ENCODE results near the gene CDH8.
A peak's percentile ranks its signal among the peaks of the same experiment; 100 is the strongest.

CDH8 gene

DNA sequence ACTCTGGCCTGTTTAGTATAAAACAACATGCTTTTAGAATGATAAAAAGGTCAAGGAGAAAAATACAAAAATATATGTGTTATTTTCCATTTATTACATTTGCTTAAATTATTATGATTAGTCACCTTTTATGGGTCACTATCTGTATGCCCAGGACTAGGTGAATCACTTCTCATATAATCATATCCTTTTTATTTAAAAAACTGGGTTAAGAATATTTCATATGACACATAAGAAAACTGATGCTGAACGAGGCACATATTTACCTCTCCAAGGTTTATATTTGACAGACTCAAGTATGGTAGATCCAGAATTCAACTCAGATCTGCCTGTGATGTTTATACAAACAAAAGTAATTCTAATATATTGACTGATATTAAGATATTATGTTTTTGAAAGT lies 134.5 kb downstream of the CDH8 start:
- Histone ChIP-seq H3K36me3 (replicated peaks; ENCODE audit: insufficient read depth, low read length) (no peaks in the 10 kb centered on the region), H3K9me3 (replicated peaks; ENCODE audit: insufficient read depth, low read length) (no peaks in the 10 kb centered on the region), H3K9me2 (replicated peaks; ENCODE audit: insufficient read depth, low read length) (no peaks in the 10 kb centered on the region), H3K27ac (ENCODE audit: low read length) (no peak overlapping the region), H4K20me1 (ENCODE audit: insufficient read depth, low read length) (no peaks in the 10 kb centered on the region), H3K4me1 (ENCODE audit: low read length) (no peaks in the 10 kb centered on the region), H3K9ac (ENCODE audit: low read length) (no peak overlapping the region), H3K4me2 (ENCODE audit: low read depth, low read length) (no peak overlapping the region), H3F3A (ENCODE audit: insufficient read depth, low read length) (no peaks in the 10 kb centered on the region), H2AFZ (ENCODE audit: low read length) (no peak overlapping the region), H3K79me2 (ENCODE audit: low read length) (no peaks in the 10 kb centered on the region), H3K27me3 (replicated peaks; ENCODE audit: insufficient read depth, low read length) (no peaks in the 10 kb centered on the region), H3K4me3 (ENCODE audit: low read length) (no peak overlapping the region)
- DNase-seq = no peak
- TF ChIP-seq, protein P1, sequence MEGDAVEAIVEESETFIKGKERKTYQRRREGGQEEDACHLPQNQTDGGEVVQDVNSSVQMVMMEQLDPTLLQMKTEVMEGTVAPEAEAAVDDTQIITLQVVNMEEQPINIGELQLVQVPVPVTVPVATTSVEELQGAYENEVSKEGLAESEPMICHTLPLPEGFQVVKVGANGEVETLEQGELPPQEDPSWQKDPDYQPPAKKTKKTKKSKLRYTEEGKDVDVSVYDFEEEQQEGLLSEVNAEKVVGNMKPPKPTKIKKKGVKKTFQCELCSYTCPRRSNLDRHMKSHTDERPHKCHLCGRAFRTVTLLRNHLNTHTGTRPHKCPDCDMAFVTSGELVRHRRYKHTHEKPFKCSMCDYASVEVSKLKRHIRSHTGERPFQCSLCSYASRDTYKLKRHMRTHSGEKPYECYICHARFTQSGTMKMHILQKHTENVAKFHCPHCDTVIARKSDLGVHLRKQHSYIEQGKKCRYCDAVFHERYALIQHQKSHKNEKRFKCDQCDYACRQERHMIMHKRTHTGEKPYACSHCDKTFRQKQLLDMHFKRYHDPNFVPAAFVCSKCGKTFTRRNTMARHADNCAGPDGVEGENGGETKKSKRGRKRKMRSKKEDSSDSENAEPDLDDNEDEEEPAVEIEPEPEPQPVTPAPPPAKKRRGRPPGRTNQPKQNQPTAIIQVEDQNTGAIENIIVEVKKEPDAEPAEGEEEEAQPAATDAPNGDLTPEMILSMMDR (IDR thresholded peaks at IDR 0.05; ENCODE audit: low read length) = no peak
- TF ChIP-seq EZH2 (optimal IDR thresholded peaks at IDR 0.05; ENCODE audit: low read depth, low read length) (no peak), EZH2phosphoT487 (IDR thresholded peaks at IDR 0.05; ENCODE audit: low read length) (no peak)

DNA sequence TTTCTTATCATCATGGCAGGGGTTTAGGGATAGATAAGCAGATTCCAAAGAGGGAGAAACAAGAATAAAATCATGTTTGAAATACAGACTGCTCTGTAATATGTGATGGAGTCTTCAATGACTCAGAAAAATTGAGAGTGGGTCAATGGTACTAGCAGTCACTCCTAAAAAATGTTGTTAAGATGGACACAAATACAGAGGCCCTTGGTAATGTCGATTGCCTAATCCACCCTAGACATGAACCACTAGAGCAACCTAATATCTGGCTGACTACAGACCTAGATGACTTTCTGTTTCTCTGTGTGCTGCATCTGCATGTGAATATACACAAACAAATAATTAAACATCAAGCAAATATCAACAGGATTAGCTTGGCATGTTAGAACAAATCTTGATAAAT lies 135.8 kb downstream of the CDH8 start:
- TF ChIP-seq EZH2phosphoT487 (IDR thresholded peaks at IDR 0.05; ENCODE audit: low read length) = no peak
- TF ChIP-seq EZH2 (optimal IDR thresholded peaks at IDR 0.05; ENCODE audit: low read depth, low read length) = no peak
- TF ChIP-seq, protein P1 (IDR thresholded peaks at IDR 0.05; ENCODE audit: low read length) = no peak
- Histone ChIP-seq H3K9me3 (replicated peaks; ENCODE audit: insufficient read depth, low read length) (no peaks in the 10 kb centered on the region), H3K9ac (ENCODE audit: low read length) (no peak overlapping the region), H3K27me3 (replicated peaks; ENCODE audit: insufficient read depth, low read length) (no peaks in the 10 kb centered on the region), H3F3A (ENCODE audit: insufficient read depth, low read length) (no peaks in the 10 kb centered on the region), H3K4me2 (ENCODE audit: low read depth, low read length) (no peak overlapping the region), H3K36me3 (replicated peaks; ENCODE audit: insufficient read depth, low read length) (no peaks in the 10 kb centered on the region), H3K4me3 (ENCODE audit: low read length) (no peak overlapping the region), H3K4me1 (ENCODE audit: low read length) (no peaks in the 10 kb centered on the region), H3K79me2 (ENCODE audit: low read length) (no peaks in the 10 kb centered on the region), H2AFZ (ENCODE audit: low read length) (no peak overlapping the region), H4K20me1 (ENCODE audit: insufficient read depth, low read length) (no peaks in the 10 kb centered on the region), H3K9me2 (replicated peaks; ENCODE audit: insufficient read depth, low read length) (no peaks in the 10 kb centered on the region), H3K27ac (ENCODE audit: low read length) (no peak overlapping the region)
- no peak for DNase-seq

DNA sequence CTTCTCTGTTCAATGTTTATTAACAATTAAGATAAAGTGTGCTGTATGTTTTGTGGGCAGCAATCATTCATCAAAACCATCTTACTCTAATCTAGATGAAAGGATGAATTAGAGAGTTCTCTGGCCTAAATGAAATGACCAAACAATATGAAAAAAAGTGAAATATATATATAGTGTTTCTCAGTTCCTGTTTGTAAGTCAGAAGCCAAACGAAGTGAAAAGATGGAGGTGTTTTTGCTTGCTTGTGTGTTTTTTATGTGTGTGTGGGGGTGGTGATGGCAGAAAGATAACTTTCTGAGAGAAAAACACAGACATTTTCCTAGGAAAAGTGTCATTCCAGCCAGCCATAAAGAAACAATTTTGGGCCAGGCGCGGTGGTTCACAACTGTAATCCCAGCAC lies 138.6 kb downstream of the CDH8 start:
- H3K27me3 ChIP-seq (replicated peaks; ENCODE audit: insufficient read depth, low read length) = no peaks in the 10 kb centered on the region
- H3F3A ChIP-seq (ENCODE audit: insufficient read depth, low read length) = no peaks in the 10 kb centered on the region
- H2AFZ ChIP-seq (ENCODE audit: low read length) = 0 out of 2 replicates have a peak overlapping the region, but pooled peaks have one; percentile 28
- no peaks in the 10 kb centered on the region for H4K20me1 ChIP-seq (ENCODE audit: insufficient read depth, low read length)
- H3K4me1 ChIP-seq (ENCODE audit: low read length) = no peaks in the 10 kb centered on the region
- H3K79me2 ChIP-seq (ENCODE audit: low read length) = no peaks in the 10 kb centered on the region
- no peaks in the 10 kb centered on the region for H3K9me3 ChIP-seq (replicated peaks; ENCODE audit: insufficient read depth, low read length)
- DNase-seq = peak; percentile 14
- H3K36me3 ChIP-seq (replicated peaks; ENCODE audit: insufficient read depth, low read length) = no peaks in the 10 kb centered on the region
- peak overlapping the region; percentile 12; the same call in 1 of the 2 replicates for H3K4me2 ChIP-seq (ENCODE audit: low read depth, low read length)
- TF ChIP-seq EZH2phosphoT487 (IDR thresholded peaks at IDR 0.05; ENCODE audit: low read length) (no peak), EZH2 (optimal IDR thresholded peaks at IDR 0.05; ENCODE audit: low read depth, low read length) (no peak)
- TF ChIP-seq, protein P1 (IDR thresholded peaks at IDR 0.05; ENCODE audit: low read length) = no peak
- no peak overlapping the region for H3K4me3 ChIP-seq (ENCODE audit: low read length)
- H3K27ac ChIP-seq (ENCODE audit: low read length) = no peak overlapping the region; the same call in 1 of the 2 replicates
- no peak overlapping the region for H3K9ac ChIP-seq (ENCODE audit: low read length)
- no peaks in the 10 kb centered on the region for H3K9me2 ChIP-seq (replicated peaks; ENCODE audit: insufficient read depth, low read length)
